Measurements from ENCODE around the gene ADCY5. TPM values are rescaled to one million over a fixed set of nuclear protein-coding genes. Genes with fewer than 3 reads are reported as not detected.

Gene ADCY5
- total RNA-seq, 4 donors from 2014 or later, result 3.5 to 44.6 (median 14.5) TPM

- H3K27me3 ChIP-seq, result no peaks in the 10 kb centered on the region
- H3K36me3 ChIP-seq, result no peaks in the 10 kb centered on the region
- peak overlapping the region in 1 of 4 donors; percentile 4 for H3K27ac ChIP-seq
- no peak overlapping the region for H3K4me3 ChIP-seq
- DNase-seq, result peak in 1 of 3 donors; percentile 29
- TF ChIP-seq POLR2A (IDR thresholded peaks at IDR 0.05), result no peak
- TF ChIP-seq CTCF (IDR thresholded peaks at IDR 0.05), result no peak
- no peaks in the 10 kb centered on the region for H3K9me3 ChIP-seq
- no peaks in the 10 kb centered on the region for H3K4me1 ChIP-seq
Observed at GRCh38 chr3:123336001-123336400, 112.9 kb downstream of the ADCY5 start.

- TF ChIP-seq CTCF (IDR thresholded peaks at IDR 0.05), result no peak
- no peak for TF ChIP-seq POLR2A (IDR thresholded peaks at IDR 0.05)
- DNase-seq, result peak in 1 of 3 donors; percentile 36
- H3K36me3 ChIP-seq, result no peaks in the 10 kb centered on the region
- no peak overlapping the region for H3K4me3 ChIP-seq
- no peaks in the 10 kb centered on the region for H3K27me3 ChIP-seq
- H3K27ac ChIP-seq, result peak overlapping the region in 1 of 4 donors; percentile 4
- H3K4me1 ChIP-seq, result peaks cover 0 to 3% (median 0%) of the 10 kb centered on the region in 4 donors
- H3K9me3 ChIP-seq, result no peaks in the 10 kb centered on the region
Observed at GRCh38 chr3:123335007-123335670, 113.8 kb downstream of the ADCY5 start.

- DNase-seq, result peak in 1 of 3 donors; percentile 26
- H3K4me1 ChIP-seq, result peaks cover 0 to 7% (median 0%) of the 10 kb centered on the region in 4 donors
- no peak overlapping the region for H3K4me3 ChIP-seq
- H3K9me3 ChIP-seq, result no peaks in the 10 kb centered on the region
- TF ChIP-seq CTCF (IDR thresholded peaks at IDR 0.05), result no peak
- TF ChIP-seq POLR2A (IDR thresholded peaks at IDR 0.05), result no peak
- no peaks in the 10 kb centered on the region for H3K36me3 ChIP-seq
- no peaks in the 10 kb centered on the region for H3K27me3 ChIP-seq
- H3K27ac ChIP-seq, result peak overlapping the region in 1 of 4 donors; percentile 72
Observed at GRCh38 chr3:123334056-123334455, 114.8 kb downstream of the ADCY5 start.

- H3K27ac ChIP-seq, result peak overlapping the region in 1 of 4 donors; percentile 72
- H3K27me3 ChIP-seq, result no peaks in the 10 kb centered on the region
- H3K36me3 ChIP-seq, result no peaks in the 10 kb centered on the region
- no peak overlapping the region for H3K4me3 ChIP-seq
- no peak for TF ChIP-seq POLR2A (IDR thresholded peaks at IDR 0.05)
- TF ChIP-seq CTCF (IDR thresholded peaks at IDR 0.05), result no peak
- no peak for DNase-seq
- peaks cover 0 to 7% (median 0%) of the 10 kb centered on the region in 4 donors for H3K4me1 ChIP-seq
- H3K9me3 ChIP-seq, result no peaks in the 10 kb centered on the region
Observed at GRCh38 chr3:123333401-123333800, 115.5 kb downstream of the ADCY5 start.

GRCh38 chr3:123332124-123332641, 116.7 kb downstream of the ADCY5 start:
- no peaks in the 10 kb centered on the region for H3K36me3 ChIP-seq
- H3K4me1 ChIP-seq, result peaks cover 0 to 7% (median 0%) of the 10 kb centered on the region in 4 donors
- DNase-seq, result peak in 1 of 3 donors; percentile 30
- peak overlapping the region in 1 of 4 donors; percentile 72 for H3K27ac ChIP-seq
- no peak overlapping the region for H3K4me3 ChIP-seq
- no peaks in the 10 kb centered on the region for H3K27me3 ChIP-seq
- TF ChIP-seq POLR2A (IDR thresholded peaks at IDR 0.05) (no peak), CTCF (IDR thresholded peaks at IDR 0.05) (no peak)
- no peaks in the 10 kb centered on the region for H3K9me3 ChIP-seq

Data from Peyer's patch (tissue), 4 donors.